Stimulated activated naive CD8-positive, alpha-beta T cell treated with anti-CD3 and anti-CD28 coated beads, Interleukin-15, Interleukin-2, amounts not matched to agents 100 U/mL and 50 U/mL, for 24 hours (primary cell): ENCODE data around the gene SLC47A2.

Experiments
- ATAC-seq: fragments of 150-1000 bp; cut with Tn5 transposase; one replicate; pipeline ENCODE4 v1.10.0; 2021
- DNase-seq: peaks from one replicate; pipeline ENCODE4 v3.0.0; 2021

Gene SLC47A2

DNA sequence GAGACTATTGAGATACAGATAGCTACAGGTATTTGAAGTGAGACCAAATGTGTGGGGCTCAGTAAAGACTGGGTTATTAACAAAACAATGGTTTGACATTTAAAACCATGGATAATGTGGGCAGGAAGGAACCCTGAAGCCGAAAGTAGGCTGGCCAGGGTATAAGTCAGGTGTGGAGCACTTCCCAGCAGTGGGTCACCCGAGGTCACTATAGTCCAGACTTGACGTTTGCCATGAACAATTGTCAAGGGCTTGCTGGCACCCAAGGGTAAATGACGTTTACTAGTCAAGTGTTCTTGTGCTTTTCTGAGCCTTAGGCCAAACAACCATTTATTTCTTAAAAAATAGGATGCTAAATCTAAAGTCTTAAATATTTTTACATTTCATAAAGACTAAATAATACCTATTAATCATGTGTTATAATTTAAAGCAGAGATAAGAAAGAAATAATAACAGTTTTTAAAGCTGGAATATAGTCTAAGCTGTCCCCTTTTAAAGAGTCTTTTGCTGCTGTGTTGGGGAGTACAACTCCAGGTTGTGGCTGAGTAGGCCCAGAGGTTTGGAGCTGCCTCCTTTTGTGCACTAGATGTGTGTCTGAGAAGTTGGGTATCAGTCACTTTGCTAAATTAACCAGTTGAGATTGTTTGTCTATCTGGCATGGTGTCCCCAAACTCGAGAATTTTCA, 52.1 kb downstream of the SLC47A2 start:
- ATAC-seq (no peak), DNase-seq (no peak)

GRCh38 chr17:19663097-19663496, 53.3 kb downstream of the SLC47A2 start:
- DNase-seq, result no peak
- no peak for ATAC-seq

GRCh38 chr17:19661121-19661520, 55.3 kb downstream of the SLC47A2 start:
- ATAC-seq (no peak), DNase-seq (no peak)

DNA sequence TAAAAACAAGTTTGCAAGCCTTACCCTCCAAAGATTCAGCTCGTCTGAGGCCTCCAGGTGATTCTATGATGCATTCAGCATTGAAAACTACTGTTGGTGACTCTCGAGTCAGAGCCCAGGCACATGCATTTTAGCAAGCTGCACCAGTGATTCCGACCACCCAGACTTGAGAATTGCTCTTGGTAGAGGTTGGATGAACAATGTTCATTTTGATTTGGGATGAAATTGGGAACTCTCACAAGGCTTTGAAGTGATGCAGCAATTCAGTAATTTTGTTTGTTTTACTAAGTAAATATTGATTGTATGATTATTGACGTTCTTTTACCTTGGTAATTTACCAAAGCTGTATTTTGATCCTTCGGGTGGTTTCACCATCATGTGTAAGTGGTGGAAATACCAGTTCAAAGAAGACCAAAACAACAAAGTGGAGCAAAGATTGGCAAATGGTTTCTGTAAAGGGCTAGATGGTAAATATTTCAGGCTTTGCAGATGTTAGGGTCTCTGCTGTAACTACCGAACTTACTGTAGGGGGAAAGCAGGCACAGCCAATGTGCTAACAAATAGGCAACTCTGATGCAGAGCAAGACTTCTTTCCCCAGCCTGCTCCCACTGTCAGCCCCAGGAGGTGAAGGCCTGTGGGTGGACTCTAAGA, 56.0 kb downstream of the SLC47A2 start:
- ATAC-seq (no peak), DNase-seq (no peak)

GRCh38 chr17:19659366-19660177, 56.8 kb downstream of the SLC47A2 start:
- no peak for ATAC-seq

GRCh38 chr17:19656851-19657581, 59.4 kb downstream of the SLC47A2 start:
- ATAC-seq, result no peak
- no peak for DNase-seq

More at GRCh38 chr17:19659366-19660177, 56.8 kb downstream of the SLC47A2 start:
- DNase-seq, result no peak

DNA sequence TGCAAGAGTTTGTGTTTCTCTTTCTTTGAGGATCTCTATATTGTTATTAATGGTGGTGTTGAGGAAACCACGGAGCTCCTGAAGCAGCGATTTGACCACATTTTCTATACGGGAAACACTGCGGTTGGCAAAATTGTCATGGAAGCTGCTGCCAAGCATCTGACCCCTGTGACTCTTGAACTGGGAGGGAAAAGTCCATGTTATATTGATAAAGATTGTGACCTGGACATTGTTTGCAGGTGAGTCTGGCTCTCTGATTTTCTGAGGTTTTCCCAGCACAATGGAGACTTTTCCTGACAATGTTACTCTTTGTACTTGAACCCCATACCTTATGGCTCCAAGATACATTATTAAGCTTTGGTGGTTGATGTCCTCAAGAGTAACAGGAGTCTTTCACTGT, 60.0 kb downstream of the SLC47A2 start:
- no peak for ATAC-seq
- DNase-seq, result no peak

DNA sequence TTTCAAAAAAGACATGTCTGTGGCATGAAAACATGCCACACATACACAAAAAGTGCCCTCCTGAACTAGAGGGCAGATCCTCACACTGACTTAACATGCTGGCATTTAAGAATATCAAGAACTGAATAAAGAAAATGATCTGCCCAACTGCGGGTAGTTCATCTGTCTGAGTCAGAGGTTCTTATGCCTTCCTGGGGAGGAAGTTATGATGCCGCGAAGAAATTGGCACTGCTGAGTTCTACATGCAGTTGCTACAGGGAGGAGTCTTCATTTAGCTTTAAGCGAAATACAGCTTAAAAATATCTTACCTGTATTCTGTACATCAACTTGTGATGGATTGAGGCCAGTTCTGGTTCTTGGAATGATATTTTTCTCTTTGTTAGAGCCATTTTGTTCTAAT, 61.5 kb downstream of the SLC47A2 start:
- DNase-seq (no peak), ATAC-seq (no peak)

DNA sequence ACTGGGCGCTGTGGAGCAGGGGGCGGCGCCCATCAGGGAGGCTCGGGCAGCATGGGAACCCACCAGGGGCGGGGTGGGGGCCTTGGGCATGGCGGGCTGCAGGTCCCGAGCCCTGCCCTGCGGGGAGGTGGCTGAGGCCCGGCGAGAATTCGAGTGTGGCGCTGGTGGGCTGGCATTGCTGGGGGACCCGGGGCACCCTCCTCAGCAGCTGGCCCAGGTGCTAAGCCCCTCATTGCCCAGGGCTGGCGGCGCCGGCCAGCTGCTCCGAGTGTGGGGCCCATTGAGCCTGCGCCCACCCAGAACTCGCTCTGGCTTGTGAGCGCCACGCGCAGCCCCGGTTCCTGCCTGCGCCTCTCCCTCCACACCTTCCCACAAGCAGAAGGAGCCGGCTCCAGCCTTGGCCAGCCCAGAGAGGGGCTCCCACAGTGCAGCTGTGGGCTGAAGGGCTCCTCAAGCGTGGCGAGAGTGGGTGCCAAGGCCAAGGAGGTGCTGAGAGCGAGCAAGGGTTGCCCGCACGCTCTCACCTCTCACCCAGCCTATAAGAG, 62.0 kb downstream of the SLC47A2 start:
- ATAC-seq (no peak), DNase-seq (no peak)

DNA sequence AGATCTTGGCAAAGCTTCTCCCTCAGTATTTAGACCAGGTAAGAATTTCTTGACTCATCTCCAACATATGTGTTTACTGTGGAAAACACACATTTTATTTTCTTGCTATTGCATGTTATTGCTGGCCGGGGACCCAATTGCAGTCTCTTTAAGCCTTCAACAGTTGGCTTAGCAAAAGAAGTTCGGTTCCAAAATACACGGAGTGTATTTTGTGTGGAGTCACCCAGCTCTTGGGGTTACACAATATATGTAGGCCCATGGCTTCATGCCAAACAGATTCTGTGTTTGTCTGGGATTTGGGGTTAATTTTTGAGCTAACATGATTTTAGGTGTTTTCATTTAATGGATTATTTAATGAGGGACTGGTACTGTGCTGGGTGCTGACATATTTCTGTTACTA, 63.8 kb downstream of the SLC47A2 start:
- DNase-seq, result no peak
- ATAC-seq, result no peak

DNA sequence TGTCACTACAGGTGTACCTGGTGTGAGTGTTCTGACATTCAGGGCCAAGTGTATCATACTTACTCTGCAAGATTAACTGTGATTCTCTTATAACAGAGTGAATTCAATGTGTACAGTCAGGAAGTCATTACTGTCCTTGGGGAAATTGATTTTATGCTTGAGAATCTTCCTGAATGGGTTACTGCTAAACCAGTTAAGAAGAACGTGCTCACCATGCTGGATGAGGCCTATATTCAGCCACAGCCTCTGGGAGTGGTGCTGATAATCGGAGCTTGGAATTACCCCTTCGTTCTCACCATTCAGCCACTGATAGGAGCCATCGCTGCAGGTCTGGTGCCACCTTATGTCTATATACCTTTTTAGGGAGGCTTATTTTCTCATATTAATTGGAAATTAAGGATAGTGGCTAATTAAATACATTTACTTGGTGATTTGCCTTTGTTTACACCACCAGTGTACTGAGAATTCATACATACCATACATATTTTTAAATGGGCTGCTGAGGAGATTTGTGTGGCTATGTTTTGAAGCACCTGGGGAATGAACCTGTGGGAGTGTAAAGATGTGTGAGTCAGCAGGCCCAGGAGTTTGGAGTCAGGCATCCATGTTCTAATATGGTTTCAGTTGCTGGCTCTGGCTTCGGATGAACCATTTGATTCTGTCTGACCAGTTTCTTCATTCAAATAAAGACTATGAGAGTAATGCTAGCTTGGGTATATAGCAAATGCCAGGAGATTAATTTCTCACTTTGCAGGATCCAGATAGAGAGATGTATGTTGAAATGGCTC, 64.7 kb downstream of the SLC47A2 start:
- no peak for ATAC-seq

GRCh38 chr17:19650826-19651225, 65.6 kb downstream of the SLC47A2 start:
- DNase-seq, result no peak

More for the DNA sequence above, 64.7 kb downstream of the SLC47A2 start:
- no peak for DNase-seq

GRCh38 chr17:19649274-19649541, 67.2 kb downstream of the SLC47A2 start:
- no peak for ATAC-seq

More at GRCh38 chr17:19650826-19651225, 65.6 kb downstream of the SLC47A2 start:
- no peak for ATAC-seq

GRCh38 chr17:19648475-19649273, 67.7 kb downstream of the SLC47A2 start, which contains the start of gene ALDH3A2:
TSS of gene ALDH3A2 (plus strand) at chr17:19648751. CDS start at chr17:19648972, 221 bp downstream.
- ATAC-seq, result peak; percentile 94
- peak; percentile 95 for DNase-seq

More at GRCh38 chr17:19649274-19649541, 67.2 kb downstream of the SLC47A2 start:
- DNase-seq, result no peak

GRCh38 chr17:19647697-19648474, 68.5 kb downstream of the SLC47A2 start:
- DNase-seq (peak; percentile 50), ATAC-seq (peak; percentile 0)

DNA sequence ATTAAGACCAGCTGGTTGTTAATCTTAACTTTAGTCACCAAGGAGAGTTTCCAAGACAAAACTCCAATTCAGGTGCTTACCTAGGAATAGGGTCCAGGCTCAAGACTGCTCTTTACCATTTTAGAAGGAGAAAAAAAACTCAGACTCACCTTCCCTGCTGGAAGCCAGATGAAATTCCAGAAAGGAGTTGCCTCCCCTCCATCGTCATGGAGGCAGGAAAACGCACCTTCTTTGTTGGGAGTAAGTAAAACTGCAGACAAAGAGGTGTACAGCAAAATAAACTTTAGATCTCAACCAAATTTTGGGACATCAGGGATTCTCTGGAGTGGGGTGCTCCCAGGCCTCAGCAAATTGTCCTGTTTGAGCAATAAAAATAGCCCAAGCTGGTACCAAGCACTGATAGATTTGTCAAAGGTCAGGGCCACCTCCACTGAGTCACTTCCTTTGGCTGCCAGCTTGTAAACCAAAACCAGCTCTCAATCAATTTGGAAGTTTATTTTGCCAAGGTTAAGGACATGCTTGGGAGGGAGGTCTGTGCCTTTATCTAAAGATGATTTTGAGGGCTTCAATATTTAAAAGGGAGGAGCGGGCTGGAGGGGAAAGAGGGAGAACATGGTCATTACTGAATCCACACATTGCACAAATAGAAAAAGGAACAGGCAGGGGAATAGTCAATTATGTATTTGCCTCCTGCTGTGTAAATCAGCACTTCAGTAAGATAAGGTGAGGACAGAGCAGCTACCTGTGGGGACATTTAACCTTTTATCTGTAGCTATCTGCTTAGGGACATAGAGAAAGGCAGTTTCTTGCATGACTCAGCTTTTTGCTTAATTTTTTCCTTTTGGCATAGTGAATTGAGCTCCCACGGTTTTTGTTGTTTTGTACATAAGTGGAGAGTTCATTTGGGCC, 69.3 kb downstream of the SLC47A2 start:
- DNase-seq, result peak; percentile 18
- ATAC-seq, result no peak

- DNase-seq, result peak; percentile 67
Observed at GRCh38 chr17:19645734-19646201, 70.6 kb downstream of the SLC47A2 start.

GRCh38 chr17:19644493-19645210, 71.7 kb downstream of the SLC47A2 start:
- ATAC-seq, result no peak
- DNase-seq, result no peak

More at GRCh38 chr17:19645734-19646201, 70.6 kb downstream of the SLC47A2 start:
- ATAC-seq, result no peak
